Stimulated activated CD8-positive, alpha-beta memory T cell treated with anti-CD3 and anti-CD28 coated beads, Interleukin-4, amount 100 ng/mL, for 24 hours (primary cell): ENCODE data around the gene UNC80.

Experiments used
- DNase-seq: peaks from one replicate; pipeline ENCODE4 v3.0.0-alpha.2; 2020; ENCODE audit warnings: low read depth

Gene UNC80

GRCh38 chr2:209911486-209911885 is 139.9 kb downstream of the UNC80 start:
- no peak for DNase-seq

GRCh38 chr2:209913786-209914345 is 142.2 kb downstream of the UNC80 start:
- no peak for DNase-seq

GRCh38 chr2:209917154-209917771 is 145.6 kb downstream of the UNC80 start:
- DNase-seq: no peak

- no peak for DNase-seq
Measured at GRCh38 chr2:209918251-209918650, 146.6 kb downstream of the UNC80 start.

- DNase-seq: no peak
Measured at GRCh38 chr2:209922116-209922515, 150.5 kb downstream of the UNC80 start.

- no peak for DNase-seq
Measured at GRCh38 chr2:209929369-209929768, 157.7 kb downstream of the UNC80 start.

GRCh38 chr2:209933499-209934483 is 162.2 kb downstream of the UNC80 start:
- no peak for DNase-seq

- DNase-seq: no peak
Measured at GRCh38 chr2:209936106-209936666, 164.6 kb downstream of the UNC80 start.

- no peak for DNase-seq
Measured at GRCh38 chr2:209937893-209938292, 166.3 kb downstream of the UNC80 start.

GRCh38 chr2:209938906-209939305 is 167.3 kb downstream of the UNC80 start:
- no peak for DNase-seq

GRCh38 chr2:209940936-209941335 is 169.3 kb downstream of the UNC80 start:
- DNase-seq: no peak

GRCh38 chr2:209942426-209942825 is 170.8 kb downstream of the UNC80 start:
- DNase-seq: no peak

- no peak for DNase-seq
Measured at GRCh38 chr2:209942936-209943605, 171.4 kb downstream of the UNC80 start.

- no peak for DNase-seq
Measured at GRCh38 chr2:209943776-209944175, 172.1 kb downstream of the UNC80 start.

GRCh38 chr2:209946539-209946938 is 174.9 kb downstream of the UNC80 start:
- no peak for DNase-seq

- no peak for DNase-seq
Measured at GRCh38 chr2:209956271-209956670, 184.6 kb downstream of the UNC80 start.

GRCh38 chr2:209958016-209958415 is 186.4 kb downstream of the UNC80 start:
- no peak for DNase-seq

GRCh38 chr2:209960045-209960444 is 188.4 kb downstream of the UNC80 start:
- no peak for DNase-seq

- peak; percentile 10 for DNase-seq
Measured at GRCh38 chr2:209960676-209961630, 189.3 kb downstream of the UNC80 start.

- DNase-seq: no peak
Measured at GRCh38 chr2:209965723-209966122, 194.1 kb downstream of the UNC80 start.

- no peak for DNase-seq
Measured at GRCh38 chr2:209969692-209970091, 198.1 kb downstream of the UNC80 start.
